Activated T-cell treated with anti-CD3 and anti-CD28 coated beads, Interleukin-2, amount 50 U/mL, for 1 hour (primary cell): ENCODE measurements around the gene WDR93.
"Not testable (repeated sequence)": the region's sequence is repeated elsewhere in the genome, so short reads cannot be mapped to it uniquely, and the experiment has no call there.

Source experiments
- DNase-seq: peaks from one replicate; pipeline ENCODE4 v3.0.0-alpha.2; 2020

Gene WDR93

GRCh38 chr15:89775815-89776214 is 85.2 kb downstream of the WDR93 start:
- no peak for DNase-seq

DNA sequence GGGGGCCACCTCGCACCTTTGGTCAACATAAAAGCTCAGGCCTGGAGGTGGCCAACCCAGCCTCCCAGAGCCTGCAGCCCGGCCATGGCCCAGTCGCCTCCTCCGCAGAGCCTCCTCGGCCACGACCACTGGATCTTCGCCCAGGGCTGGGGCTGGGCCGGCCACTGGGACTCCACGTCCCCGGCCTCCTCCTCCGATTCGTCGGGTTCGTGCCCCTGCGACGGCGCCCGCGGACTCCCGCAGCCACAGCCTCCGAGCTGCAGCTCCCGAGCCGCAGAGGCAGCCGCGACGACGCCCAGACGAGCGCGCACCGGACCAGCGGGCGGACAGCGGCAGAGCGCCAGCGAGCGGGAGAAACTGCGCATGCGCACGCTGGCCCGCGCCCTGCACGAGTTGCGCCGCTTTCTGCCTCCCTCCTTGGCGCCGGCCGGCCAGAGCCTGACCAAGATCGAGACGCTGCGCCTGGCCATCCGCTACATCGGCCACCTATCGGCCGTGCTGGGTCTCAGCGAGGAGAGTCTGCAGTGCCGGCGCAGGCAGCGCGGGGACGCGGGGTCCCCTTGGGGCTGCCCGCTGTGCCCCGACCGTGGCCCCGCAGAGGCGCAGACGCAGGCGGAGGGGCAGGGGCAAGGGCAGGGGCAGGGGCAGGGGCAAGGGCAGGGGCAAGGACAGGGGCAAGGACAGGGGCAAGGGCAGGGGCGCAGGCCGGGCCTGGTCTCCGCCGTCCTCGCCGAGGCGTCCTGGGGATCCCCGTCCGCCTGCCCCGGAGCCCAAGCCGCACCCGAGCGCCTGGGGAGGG is 85.9 kb downstream of the WDR93 start, which contains the start of gene MESP2:
Gene MESP2 (plus strand): TSS at position 59 of the 799 bp plus-strand sequence. CDS start 26 bp downstream, at position 85.
- peak; percentile 56 for DNase-seq

DNA sequence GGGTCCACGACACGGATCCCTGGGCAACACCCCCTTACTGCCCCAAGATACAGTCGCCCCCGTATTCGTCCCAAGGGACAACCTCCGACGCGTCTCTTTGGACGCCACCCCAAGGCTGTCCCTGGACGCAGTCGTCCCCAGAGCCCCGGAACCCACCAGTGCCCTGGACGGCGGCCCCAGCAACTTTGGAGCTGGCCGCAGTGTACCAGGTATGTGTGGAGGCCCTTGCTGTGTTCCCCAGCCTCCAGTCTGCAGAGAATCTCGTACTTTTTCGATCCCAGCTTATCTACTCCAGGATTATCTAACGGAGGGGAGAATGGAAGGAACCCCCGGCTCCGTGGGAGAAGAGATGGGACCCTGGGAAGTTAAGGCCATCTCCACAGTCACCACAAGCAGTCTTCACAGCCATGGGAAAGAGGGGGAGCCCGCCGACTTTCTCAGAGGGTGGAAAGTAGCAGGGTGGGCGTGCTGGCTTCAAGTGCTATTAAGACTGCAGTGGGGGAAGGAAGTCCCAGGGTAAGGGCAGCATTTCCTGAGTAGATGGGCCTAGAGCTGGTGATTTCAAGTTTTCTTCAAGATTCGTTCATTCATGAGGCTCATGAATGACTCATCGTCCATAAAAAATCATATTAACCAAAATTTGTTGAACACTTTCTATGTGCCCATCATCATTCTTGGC is 86.6 kb downstream of the WDR93 start:
- no peak for DNase-seq

DNA sequence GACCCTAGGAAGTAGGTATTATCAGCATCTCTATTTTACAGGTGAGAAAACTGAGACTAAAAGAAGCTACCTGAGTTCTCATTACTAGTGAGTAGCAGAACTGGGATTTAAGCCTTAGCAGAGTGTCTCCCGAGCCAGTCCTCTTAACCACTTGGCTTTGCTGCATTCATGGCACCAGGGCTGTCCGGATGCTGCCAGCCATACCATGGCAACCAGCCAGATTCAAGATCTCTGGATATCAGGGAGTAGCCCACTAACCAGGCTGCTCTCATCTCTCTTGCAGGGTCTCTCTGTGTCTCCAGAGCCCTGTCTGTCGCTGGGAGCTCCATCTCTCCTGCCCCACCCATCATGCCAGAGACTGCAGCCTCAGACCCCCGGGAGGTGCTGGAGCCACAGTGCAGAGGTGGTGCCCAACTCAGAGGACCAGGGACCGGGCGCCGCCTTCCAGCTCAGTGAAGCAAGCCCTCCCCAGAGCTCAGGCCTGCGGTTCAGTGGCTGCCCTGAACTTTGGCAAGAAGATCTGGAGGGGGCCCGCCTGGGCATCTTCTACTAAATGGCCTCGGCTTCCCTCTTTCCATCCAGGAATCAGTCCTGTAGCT is 87.3 kb downstream of the WDR93 start:
- no peak for DNase-seq

GRCh38 chr15:89778861-89779260 is 88.2 kb downstream of the WDR93 start:
- no peak for DNase-seq

GRCh38 chr15:89780601-89781000 is 90.0 kb downstream of the WDR93 start:
- DNase-seq = no peak

- DNase-seq = no peak
These were observed 90.4 kb downstream of the WDR93 start for GRCh38 chr15:89781055-89781454.

DNA sequence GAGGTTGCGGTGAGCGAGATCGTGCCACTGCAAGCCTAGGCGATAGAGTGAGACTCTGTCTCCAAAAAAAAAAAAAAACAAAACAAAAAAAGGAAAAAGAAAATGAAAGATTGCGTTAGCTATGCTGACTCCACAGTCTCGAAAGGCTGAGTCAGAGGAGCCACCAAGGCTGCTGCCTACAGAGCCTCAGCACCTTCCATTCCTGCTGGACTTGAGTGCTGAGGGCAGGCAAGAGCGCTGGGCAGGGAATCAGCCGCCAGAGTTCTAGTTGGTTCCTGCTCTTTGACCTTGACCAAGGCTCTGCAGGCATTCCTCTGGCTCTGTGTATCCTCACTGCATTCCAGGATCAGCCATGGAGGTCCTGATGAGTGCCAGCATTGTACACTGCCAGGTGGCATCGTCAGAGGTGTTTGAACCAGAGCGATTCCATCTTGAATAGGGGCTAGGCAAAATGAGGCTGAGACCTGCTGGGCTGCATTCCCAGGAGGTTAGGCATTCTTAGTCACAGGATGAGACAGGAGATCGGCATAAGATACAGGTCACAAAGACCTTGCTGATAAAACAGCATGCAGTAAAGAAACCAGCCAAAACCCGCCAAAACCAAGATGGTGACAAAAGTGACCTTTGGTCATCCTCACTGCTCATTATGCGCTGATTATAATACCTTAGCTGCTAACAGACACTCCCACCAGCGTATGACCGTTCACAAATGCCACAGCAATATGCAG is 91.4 kb downstream of the WDR93 start:
- DNase-seq = no peak

- not testable (repeated sequence) for DNase-seq
These were observed 92.0 kb downstream of the WDR93 start for GRCh38 chr15:89782619-89782950.

DNA sequence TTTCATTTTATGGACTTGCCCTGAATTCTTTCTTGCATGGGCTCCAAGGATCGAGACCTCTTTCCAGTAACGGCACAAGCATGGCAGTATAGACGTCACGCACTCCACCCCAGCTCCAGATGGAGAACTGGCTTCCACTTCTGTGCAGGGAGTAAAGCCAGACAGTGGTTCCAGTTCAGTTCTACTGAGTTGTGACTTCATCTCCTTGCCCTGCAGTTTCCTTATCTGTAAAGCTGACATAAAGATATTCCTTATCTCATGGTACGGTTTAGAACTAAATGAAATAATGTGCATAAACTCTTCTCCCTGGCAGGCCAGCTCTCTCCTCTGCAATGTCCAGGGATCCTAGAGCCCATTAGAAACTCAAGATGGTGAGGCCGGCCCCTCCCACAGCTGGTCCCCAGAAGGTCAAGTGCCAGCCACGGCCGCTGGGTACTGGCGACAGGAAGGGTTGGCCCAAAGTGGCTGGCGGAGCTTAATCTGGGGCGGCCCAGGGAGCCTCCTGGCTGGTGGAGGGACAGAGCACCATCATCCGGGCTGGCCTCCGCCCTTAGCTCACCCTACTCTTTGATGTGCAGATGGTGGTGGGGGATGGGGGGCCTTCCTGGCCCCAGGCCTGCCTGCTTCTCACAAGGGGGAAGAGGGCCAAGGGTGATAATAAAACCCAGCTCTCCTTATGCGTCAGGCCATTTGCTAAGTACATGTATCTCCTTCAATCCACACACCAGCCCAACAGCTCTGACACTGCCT is 92.7 kb downstream of the WDR93 start:
- DNase-seq = no peak

DNA sequence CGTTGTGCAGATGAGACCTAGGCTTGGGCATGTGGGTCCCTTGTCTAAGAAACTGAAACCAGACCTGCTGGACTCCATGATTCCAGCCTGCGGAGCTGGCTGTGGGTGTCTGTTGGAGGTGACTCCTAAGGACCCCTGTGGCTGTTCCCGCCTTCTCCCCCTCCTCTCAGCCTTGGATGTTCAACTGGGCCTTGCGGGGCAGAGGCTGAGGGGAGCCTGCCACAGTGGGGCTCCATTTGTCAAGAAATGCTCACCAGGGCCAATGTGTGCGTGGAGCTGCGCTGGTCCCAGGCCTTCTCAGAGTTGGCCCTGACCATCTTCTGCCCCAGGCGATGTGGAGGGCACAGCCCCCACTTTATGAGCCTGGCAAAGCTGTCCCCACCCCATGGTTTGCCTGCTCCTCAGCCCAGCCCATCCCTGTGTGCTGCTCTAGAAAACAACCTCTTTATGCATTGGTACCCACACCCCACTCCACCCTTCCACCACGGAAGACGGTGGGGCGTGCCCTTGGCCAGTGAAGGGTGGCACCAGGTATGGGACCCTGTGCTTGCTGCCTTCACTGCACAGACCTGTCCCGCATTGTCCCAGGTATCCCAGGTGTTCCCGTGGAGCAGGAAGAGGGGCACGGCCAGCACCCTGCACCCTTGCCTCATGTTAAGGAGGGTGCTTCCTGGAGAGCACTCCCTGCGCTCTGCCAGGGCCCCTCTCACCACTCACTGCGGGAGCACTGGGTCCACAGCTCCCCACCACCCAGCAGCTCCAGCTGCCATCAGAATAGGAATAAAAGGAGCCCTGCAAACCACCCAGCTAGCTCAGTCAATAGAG is 93.5 kb downstream of the WDR93 start:
- no peak for DNase-seq

- no peak for DNase-seq
These were observed 94.0 kb downstream of the WDR93 start for GRCh38 chr15:89784686-89784960.

GRCh38 chr15:89785064-89785773 is 94.6 kb downstream of the WDR93 start:
- no peak for DNase-seq

DNA sequence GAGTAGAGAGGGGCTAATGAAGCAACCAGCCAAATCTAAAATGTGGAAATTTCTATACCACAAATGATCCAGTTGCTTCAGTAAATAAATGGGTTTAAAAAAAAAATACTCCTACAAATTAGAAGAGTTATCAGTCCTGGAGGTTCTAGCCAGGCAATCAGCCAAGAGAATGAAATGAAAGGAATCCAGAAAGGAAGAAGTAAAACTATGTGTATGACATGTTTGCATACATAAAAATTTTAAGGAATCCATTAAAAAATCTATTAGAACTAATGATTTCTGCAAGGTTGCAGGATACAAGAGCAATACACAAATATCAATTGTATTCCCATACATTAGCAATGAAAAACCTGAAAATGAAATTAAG is 95.1 kb downstream of the WDR93 start:
- DNase-seq = no peak

GRCh38 chr15:89787944-89788343 is 97.3 kb downstream of the WDR93 start:
- DNase-seq = no peak

GRCh38 chr15:89788585-89788984 is 98.0 kb downstream of the WDR93 start:
- not testable (repeated sequence) for DNase-seq

GRCh38 chr15:89790206-89790605 is 99.6 kb downstream of the WDR93 start:
- DNase-seq = no peak

GRCh38 chr15:89790661-89791060 is 100.0 kb downstream of the WDR93 start:
- DNase-seq = no peak

DNA sequence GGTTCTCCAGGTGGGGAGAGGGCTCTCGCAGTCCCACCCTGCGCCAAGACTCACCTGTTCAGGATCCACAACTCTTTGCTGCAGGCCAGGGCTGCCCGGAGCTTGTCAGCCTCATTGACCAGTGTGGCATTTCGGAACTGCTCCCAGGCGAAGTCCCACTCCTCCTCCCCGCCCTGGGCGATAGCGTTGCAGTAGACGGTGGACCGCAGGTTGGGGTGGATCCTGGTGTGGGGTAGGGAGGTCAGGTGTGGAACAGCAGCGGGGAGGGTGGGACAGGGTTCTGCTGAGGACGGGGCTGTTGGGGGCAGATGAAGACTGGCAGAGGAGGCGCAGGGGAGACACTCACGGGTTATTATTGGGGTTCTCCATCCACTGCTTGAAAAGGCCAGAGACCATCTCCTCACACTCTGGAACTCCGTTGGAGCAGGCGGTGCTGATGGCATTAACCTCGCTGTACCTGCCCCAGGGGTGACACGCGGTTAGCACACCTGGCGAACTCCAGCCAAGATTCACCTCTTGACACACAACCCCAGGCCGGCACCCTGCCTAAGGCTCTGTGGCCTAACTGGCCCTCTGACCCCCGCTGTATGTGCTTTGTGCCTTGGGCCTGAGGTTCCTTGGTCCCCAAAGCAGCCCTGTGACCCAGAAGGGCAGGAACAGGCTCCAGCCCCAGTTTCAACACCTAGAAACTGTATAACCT is 101.6 kb downstream of the WDR93 start:
- DNase-seq = no peak
